Stimulated activated CD8-positive, alpha-beta memory T cell treated with anti-CD3 and anti-CD28 coated beads, Interleukin-7, amount 100 ng/mL, for 24 hours (primary cell): ENCODE measurements around the gene SORCS2.

ENCODE experiments used
- DNase-seq: peaks from one replicate; pipeline ENCODE4 v3.0.0-alpha.2; 2020; ENCODE audit warnings: low read depth

The SORCS2 gene

DNA sequence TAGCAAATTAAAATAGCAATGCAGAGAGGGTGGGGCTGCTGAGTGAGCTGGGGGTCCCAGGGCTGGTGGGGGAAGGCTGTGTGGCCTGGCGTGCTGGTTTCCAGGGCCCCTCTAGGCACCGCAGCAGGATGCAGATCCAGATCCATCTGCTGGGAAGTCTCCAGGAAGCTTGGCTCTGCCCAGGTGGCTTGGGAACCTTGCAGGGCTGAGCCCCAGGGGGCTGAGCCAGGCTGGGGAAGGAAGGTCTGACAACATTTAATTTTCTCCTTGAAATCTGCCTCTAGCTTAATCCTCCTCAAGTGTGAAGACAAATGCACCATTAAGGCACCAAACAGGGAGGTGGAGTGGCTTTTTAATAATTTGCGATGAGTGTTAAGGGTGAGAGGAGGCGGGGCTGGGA, 31.7 kb downstream of the SORCS2 start:
- DNase-seq = no peak

DNA sequence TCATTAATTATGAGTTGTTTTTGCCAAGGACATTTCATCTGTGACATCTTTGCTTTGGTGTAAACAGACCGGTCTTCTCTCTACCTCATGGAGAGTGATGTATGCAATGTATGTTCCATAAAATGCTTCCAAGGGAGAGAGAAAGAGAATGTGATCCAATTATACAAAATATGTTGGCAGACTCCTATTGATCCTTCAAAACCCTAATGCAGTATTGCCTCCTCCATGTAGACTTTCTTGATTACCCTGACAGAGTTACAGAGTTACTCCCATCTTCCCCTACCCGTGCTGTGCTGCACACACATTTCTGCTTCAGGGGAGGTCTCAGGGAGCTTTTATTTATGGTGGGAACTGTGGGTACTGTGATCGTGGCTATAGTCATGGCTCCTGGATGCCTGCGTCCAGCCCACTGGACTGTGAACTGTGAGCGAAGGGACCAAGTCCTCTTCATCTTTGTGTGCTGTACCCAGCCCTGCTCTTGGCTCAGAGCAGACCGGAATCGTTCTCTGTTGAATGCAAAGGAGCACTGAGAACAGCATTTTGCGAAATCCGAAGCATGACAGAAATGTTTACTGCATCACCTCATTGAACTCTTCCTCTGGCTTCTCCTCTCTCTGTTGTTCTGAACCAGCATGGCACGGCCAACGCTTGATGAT, 32.7 kb downstream of the SORCS2 start:
- no peak for DNase-seq

DNA sequence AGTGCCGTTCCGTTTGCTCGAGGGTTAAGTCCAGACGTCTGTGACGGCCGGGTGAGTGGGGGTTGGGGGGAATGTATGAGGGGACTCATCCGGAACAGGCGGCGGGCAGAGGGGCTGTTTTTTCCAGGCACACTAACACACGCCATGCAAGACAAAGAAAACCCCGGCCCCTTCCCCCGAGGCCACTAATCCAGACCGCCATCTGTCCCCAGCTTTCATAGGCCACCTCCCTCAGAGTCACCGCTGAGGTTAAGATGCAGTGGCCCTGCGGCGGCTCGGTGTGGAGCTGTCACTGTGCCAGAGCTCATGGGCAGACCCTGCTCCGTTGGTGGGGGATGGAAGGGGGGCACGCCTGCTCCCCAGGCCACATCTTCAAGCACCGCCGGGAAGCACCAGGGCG, 34.1 kb downstream of the SORCS2 start:
- no peak for DNase-seq

DNA sequence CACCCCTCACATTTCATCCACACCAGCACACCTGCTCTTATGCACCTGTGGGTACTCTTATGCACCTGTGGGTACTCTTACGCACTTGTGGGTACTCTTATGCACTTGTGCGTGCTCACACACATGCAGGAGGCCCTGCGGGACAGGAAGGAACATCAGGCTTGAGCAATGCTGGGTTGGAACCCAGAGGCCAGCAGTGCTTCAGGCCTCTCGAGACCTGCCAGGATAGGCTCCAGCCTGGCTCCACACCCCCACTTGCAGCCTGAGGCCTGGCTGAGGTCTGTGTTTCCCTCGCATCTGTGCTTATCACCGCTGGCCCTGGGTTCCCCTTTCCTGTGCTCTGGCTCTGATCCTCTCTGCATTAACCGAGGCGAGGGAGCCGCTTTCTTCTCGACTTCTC, 34.7 kb downstream of the SORCS2 start:
- DNase-seq = no peak

DNA sequence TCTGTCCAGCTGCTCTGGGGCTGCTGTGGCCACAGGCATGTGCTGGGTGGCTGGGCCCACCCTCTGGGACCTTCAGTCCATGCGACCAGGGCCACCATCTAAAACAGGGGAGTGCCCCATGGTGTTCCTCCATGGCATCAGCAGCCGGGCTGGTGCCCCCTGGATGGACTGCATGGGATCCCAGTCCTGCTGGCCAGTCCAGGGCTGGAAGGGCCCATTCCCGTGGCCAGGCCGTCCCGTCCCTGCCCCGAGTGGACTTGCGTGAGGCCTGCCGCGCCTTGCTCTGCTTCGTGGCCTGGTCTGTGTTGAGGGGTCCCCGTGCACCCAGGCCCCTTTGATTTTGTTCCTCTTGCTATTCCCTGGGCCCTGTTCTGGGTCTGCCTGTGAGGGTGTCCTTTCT, 36.4 kb downstream of the SORCS2 start:
- DNase-seq = no peak

DNA sequence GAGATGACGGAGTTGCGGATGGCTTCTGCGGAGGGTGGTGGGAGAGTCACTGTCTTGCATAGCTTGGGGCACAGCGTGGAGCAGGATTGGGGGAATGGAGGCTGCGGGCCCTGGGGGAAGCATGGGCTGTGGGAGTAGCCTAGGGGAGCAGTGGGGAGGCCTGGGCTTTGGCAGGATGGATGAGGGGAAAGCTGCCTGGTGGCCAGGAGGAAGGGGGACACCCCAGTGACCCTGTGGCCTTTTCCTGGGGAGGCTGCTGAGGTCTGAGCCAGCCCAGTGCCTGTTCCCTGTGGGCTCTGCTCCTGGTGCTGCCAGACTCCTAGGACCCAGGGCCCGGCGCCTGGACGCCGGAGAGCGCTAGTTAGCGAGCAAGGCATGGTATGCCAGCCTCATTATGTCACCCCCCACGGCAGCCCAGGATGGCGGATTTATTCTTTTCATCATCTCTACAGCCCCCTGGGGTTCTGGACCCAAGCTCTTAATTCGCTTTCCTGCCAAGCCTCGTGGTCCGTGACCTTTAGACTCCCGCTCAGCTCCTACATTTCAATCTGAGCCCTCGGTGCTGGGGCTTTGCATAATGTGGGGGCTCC, 39.8 kb downstream of the SORCS2 start:
- DNase-seq = no peak

DNA sequence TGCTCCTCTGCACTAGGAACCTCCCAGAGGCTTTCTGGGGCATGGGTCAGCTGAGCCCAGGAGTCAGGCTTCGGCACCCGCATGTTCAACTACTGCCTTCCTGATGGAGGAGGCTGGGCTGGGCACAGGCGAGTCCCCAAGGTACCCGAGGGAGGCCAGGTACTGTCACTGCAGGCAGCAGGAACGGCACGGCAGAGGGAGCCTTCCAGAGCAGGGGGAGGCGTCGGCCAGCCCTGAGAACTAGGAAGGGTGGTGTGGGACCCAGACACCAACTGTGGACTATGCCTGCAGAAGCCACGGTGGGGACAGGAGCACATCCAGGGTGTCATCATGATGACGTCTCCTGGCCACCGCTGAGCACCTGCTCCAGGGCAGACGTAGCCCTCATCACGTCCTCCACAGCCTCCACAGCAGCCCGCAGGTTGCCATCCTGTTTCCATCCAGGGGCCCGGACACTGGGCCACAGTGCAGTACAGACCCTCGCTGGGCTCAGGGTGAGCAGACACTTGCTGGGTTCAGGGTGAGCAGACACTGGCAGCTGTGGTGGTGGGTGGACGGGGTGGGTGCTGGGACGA, 40.8 kb downstream of the SORCS2 start:
- no peak for DNase-seq

DNA sequence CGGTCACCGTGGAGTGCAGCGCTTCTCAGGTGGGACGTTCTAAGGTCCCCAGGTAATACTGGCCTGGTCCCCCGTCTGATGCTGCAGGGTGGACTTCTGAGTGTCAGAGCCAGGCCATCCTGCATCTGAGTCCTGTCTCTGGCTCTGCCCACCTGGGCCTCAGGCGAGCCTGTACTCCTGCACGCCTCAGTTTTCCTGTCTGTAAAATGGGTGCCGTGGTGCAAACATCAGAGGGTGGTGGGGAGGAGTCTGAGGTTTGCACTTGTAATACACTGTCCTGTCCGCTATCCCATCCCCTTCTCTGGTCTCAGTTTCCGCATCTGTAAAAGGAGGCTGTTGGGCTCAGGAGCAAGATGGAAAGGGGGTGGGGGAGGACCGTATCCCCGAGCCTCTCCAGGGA, 41.3 kb downstream of the SORCS2 start:
- no peak for DNase-seq

DNA sequence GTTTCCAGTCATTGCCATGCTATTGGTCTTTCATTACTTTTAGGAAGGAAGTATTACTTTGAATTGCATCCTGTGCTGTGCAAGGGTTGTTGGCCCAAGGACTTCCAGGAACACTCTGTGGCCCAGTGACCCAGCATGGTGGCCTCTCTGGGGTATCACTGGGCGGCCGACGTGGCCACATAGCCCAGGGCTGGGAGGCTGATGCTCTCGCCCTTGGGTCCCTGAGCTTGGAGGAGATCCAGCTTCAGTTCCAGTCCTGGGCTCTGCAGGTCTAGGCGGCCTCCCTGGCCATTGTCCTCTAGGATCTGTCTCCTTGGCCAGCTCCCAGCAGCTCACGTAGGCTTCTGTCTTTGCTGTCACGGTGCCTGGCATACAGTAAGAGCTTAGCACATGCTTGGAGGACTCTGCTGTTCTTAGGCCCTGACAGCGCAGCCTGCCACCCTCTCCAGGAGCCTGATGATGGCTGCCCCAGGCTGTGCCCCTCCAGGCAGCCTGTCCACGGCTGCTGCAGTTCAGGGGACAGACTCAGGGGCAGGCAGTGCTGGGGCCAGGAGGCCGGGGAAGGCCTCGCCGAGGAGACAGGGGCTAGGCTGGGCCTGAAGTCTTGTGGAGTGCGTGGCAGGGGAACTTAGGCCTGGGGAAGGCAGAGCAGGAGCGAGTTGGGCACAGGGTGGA, 42.2 kb downstream of the SORCS2 start:
- no peak for DNase-seq

DNA sequence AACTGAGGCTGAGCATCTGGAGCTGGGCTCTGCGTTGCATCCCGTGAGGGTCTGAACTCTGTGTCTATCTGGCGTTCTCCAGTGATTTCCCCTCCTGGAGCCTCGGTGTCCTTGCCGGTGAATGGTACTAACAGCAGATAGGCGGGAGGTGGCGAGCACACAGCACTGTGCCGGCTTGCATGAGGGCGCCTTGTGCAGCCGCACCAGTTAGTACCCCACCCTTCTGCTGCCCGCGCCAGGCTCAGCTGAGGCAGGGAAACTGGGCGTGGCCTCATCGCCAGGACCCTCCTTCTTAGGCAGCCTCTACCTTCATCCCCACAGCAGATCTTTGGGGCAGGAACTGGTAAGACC, 42.7 kb downstream of the SORCS2 start:
- no peak for DNase-seq

DNA sequence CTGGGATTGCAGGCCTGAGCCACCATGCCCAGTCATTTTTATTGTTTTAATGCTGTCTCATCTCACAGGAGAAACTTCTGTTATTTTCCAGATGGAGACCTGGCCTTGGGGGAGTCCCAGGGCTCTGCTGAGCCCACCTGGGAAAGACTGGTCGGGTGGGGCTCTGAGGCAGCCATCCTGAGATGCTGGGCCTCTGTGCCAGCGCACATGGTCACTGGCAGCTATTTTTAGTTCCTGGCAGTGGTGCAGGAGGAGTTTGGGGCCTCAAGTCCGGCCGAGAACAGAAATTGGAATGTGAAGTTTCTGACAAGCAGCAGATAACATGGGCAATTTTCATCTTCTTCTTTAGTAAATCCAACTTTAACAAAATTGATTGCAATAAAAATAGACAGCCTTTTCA, 44.5 kb downstream of the SORCS2 start:
- DNase-seq = no peak

DNA sequence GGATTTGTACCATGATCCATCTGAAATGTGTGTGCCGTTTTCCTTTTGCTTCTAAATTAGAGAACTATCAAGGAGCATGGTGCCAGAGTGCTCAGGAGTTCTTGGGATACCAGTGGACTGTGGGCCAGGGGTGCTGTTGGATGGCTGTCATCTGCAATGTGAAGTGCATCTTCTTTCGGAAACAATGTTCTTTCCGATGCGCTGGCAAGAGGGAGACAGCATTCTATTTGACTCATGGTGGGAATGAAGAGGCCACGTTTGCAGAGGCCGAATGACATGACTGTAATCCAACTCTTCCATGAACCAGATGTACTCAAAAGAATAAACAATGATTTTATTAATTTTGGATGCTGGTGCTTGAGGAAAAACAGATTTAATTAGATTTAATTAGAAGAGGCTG, 45.5 kb downstream of the SORCS2 start:
- no peak for DNase-seq

DNA sequence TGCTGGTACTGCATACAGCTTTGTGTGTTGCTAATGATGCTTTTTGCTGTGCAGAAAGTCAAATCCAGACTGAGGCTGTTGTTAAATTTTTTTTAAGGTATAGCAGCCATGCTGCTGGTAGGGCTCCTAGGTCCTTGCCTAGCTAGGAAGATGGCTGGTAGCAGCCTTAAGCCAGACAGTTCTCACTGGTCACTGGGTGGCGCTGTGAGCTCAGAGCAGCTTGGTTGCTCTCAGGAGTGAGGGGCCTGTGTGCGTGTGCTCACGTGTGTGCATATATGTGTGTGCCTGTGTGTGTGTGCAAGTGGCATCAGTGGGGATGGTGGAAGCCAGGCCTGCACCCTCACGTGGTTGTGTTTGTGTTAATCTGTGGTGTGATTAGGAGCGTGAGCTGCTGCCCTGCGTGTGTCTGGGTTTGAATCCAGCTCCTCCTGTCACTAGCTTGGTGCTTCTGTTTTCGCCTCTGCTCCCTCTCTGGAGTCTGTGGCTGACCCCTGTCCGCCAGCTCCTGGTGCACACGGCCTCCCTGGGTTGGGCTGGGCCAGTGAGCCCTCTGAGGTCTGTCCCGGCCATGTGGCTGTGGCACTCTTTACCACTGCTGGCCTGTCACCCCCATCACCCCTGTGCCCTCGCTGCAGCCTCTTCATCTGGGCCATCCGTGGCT, 46.1 kb downstream of the SORCS2 start:
- no peak for DNase-seq

DNA sequence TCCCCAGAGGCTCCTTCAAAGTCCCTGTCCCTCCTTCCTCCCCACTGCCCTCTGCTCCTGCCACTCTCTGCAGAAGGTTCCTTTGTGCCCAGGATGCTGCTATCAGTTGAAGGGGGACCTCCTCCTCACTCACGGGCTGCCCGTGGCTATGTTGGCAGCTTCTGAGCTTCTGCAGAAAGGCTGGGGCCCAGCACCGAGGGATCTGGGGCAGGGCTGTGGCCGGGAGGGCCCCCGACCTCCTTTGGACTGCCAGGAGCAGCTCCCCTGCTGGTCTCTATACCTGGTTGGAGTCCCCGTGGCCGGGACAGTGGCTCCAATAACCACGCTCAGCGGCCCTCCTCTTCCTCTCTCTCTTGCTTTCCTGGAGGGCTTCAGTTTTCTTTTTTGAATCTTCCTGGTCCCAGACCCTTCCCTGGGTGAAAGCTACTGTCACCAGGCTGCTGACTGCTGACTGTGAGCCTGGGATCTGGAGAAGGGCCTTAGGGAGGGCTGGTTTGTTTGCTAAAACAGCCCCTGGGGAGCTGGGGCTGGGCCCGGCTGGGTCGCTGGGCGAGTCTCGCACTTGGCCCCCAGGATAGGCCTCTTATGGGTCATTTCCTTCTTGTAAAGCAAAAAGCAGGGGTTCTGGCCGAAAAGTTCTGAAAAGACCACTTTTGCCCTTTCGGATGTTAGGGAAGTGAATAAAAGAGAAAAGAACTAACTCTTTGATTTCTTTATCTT, 46.9 kb downstream of the SORCS2 start:
- DNase-seq = no peak

DNA sequence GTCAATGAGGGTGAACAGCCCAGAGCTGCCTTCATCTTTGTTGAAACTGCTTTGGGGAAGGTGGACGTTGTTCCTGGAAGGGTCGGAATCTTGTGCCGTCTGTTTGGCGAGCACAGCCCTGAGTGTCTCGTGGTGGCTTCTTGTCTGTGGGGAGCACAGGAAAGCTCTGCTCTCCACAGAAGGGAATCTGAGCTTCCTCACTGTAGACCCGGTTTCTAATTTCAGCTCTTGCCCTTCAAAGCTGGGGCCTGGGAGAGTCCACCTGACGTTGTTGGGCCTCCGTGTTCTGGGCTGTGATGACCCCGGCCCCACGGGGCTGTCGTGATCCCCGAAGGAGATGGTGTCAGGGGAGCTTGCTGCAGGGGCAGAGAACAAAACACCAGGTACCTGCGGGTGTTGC, 47.5 kb downstream of the SORCS2 start:
- no peak for DNase-seq

DNA sequence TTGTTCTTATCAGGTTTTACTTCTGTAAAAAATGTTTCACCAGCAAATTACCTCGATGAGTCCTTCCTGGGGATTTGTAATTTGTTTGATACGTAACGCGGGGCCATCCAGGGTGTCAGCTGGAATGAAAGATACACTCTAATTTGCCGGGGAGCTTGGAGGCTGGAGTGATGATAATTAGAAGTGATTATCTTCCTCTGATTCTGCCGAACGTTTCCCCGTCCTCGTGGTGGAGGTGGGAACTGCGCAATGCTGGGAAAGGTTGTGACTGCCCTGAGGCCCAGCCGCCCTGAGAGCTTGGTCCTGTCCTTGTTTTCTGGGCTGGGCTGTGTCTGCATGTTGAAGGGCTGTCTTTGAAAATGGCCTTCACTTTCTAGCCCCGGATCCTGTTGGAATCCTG, 48.0 kb downstream of the SORCS2 start:
- DNase-seq = no peak

DNA sequence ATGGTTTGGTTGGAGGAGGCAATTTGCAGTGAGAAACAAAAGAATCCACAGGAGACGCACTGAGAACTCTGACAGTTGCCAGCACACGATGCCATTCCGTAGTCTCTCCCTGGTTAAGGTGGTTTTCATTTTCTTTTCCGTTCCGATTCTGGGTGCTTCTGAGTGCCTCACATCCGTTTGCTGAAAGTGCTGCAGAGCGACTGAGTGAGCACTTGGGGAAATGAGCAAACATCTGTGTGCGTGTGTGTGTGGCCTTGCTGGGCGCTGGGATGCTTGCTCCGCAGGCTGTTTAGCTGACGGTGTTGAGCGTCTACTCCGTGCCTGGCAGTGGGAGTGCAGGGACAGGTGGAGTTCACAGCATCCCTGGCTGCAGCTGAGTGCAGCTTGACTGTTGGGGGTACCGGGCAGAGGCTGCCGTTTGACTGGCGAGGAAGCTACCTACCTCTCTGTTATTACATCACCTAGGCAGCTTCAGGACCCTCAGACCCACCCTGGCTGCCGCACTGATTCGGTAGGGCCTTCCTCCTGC, 49.3 kb downstream of the SORCS2 start:
- DNase-seq = no peak

DNA sequence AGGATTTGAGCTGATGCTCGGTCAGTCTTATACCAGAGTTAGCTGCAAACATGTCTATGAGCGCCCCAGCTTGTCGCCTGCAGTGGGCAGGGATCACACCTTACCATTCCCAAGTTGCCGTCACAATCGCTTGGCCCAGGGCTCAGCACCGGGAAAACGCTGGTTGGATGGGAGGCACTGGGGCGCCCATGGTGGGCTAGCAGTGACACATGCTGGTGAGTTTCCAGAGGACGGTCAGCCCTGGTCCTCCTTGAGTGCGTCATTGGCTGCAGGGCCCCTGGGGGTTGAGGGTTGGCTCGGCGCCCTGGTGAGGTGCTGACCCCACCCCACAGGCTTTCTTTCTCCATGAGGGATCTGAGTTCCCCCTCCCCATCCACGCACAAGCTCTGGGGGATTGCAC, 50.4 kb downstream of the SORCS2 start:
- DNase-seq = no peak

DNA sequence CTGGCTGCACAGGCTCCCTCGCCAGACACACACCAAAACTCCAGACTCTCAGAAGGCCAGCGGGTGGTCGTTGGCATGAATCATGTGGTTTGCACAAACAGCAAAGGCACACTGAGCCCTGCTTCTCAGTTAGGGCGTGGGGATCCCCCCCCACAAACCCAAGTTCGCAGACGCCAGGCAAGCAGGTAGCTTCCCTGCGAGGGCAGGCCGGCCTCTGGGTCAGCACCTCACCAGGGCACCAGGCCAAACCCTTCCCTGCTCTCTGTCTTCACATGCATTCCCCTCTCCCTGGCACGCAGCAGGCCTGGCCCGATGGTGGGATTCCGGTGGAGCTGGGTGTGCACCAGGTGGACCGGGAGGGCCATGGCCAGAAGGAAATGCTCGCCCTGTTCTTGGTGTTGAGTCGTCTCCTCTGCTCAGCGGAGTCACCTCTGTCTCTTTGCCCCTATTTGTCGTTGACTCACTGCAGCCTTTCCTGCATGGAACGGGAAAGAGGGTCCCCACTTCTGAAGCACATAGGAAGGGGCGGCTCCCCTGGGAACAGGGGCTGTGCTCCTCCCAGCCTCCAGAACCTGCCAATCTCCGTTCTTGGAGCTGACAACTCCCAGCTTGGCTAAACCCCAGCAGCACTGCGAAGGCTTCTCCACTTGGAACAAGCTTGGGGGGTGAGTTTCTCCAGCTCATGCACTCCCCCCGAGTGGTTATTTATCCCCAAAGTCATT, 51.4 kb downstream of the SORCS2 start:
- no peak for DNase-seq

DNA sequence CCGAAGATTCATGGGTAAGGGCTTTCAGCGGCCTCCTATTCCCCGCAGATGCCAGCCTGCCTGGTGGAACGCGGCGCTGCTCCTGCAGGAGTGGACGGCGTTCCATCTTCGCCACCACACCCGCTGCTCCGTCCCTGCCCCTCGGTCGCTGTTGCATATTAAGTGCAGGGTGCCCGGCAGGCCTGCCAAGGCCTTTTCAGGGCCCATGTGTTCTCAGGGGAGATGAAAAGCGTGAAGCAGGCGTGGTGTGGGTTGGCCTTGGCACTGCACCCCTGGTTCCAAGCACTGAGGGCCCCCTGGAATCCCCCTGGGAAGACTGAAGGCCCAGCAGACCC, 52.0 kb downstream of the SORCS2 start:
- no peak for DNase-seq

DNA sequence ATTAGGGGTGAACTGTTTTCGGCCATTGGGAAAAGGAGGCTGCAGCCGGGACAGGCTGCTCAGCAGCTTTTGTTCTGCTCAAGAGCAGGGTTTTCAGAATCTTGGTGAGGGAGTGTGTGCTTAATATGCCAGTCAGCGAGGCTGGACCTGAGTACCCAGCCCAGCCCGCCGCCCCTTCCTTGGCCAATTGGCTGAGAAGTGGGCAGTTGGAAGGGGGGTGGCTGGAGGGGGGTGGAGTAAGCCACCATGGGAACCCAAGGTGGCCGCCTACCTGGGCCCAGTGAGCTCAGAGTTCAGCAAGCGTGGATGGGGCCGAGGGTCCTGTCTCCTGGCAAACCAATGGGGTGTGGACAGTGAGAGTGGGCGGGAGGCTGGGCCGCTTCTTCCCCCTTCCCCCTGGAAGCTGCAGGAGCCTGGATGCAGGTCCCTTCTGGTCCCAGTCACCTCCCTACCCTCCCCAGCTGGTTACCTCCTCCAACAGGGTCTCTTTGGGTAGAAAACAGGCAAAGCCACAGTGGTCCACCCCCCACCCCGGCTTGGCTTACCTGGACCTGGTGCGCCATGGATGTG, 52.5 kb downstream of the SORCS2 start:
- DNase-seq = no peak
